Activated CD8-positive, alpha-beta T cell treated with anti-CD3 and anti-CD28 coated beads, Interleukin-2, amount 10 ng/mL, durations not matched to agents 7 days and 5 days (primary cell): ENCODE measurements around the gene KRTAP19-2. TPM values are rescaled to one million over a fixed set of nuclear protein-coding genes. Genes with fewer than 3 reads are reported as not detected.
"Not testable (repeated sequence)": the region's sequence is repeated elsewhere in the genome, so short reads cannot be mapped to it uniquely, and the experiment has no call there.

ENCODE experiments used
- ATAC-seq: fragments of 150-1000 bp; cut with Tn5 transposase; one replicate; pipeline ENCODE4 v1.10.0; 2021; ENCODE audit warnings: moderate library complexity
- CTCF ChIA-PET: fragments of 350-600 bp; sonication (Branson Sonifier 250); formaldehyde crosslinking; loops from one replicate; lab custom pipeline; 2021; ENCODE audit warnings: antibody characterized with exemption; lab: Charles Lee
- POLR2A ChIA-PET: fragments of 350-600 bp; sonication (Branson Sonifier 250); formaldehyde crosslinking; loops from one replicate; lab custom pipeline; 2021; ENCODE audit warnings: antibody characterized with exemption; lab: Charles Lee
- DNase-seq: peaks from one replicate; pipeline ENCODE4 v3.0.0-alpha.2; 2020
- H3K27ac Mint-ChIP-seq: one replicate; pipeline ENCODE4 v1.8.0; 2021; ENCODE audit warnings: mild to moderate bottlenecking, mixed read lengths
- H3K27me3 Mint-ChIP-seq: one replicate; pipeline ENCODE4 v1.8.0; 2021; ENCODE audit warnings: low read depth, mixed read lengths
- H3K36me3 Mint-ChIP-seq: one replicate; pipeline ENCODE4 v1.8.0; 2021; ENCODE audit warnings: low read depth, mixed read lengths
- H3K4me1 Mint-ChIP-seq: one replicate; pipeline ENCODE4 v1.8.0; 2021; ENCODE audit warnings: low read depth, mixed read lengths
- H3K4me3 Mint-ChIP-seq: one replicate; pipeline ENCODE4 v1.8.0; 2021; ENCODE audit warnings: mild to moderate bottlenecking, mixed read lengths
- H3K9me3 Mint-ChIP-seq: one replicate; pipeline ENCODE4 v1.8.0; 2022; ENCODE audit warnings: mixed read lengths; ENCODE audit not compliant: insufficient read depth
- total RNA-seq, 2 experiments: library from RNA; stranded (reverse); gene quantifications; one replicate each; pipeline ENCODE4 v1.2.3, GENCODE V29; 2021

KRTAP19-2 gene
- total RNA-seq, result not detected

GRCh38 chr21:30487336-30487735 is at the start of gene KRTAP19-2:
TSS of gene KRTAP19-2 (minus strand) at chr21:30487436. CDS start at chr21:30487348, 88 bp downstream.
- no peak within 1 kb of the TSS for H3K27ac Mint-ChIP-seq
- H3K9me3 Mint-ChIP-seq, result peaks cover 6% of the 10 kb centered on the region
- ATAC-seq (no peak), DNase-seq (no peak)
- H3K4me1 Mint-ChIP-seq, result no peaks in the 10 kb centered on the region
- H3K27me3 Mint-ChIP-seq, result no peaks in the 10 kb centered on the region
- ChIA-PET POLR2A (no interaction called here), CTCF (no interaction called here)
- H3K36me3 Mint-ChIP-seq, result no peaks in the 10 kb centered on the region
- H3K4me3 Mint-ChIP-seq, result no peak within 1 kb of the TSS

GRCh38 chr21:30518876-30519275 is 31.6 kb upstream of the KRTAP19-2 start:
- Mint-ChIP-seq H3K4me1 (no peaks in the 10 kb centered on the region), H3K36me3 (no peaks in the 10 kb centered on the region), H3K4me3 (no peak overlapping the region), H3K27me3 (no peaks in the 10 kb centered on the region), H3K27ac (no peak overlapping the region), H3K9me3 (no peaks in the 10 kb centered on the region)
- CTCF ChIA-PET, result no interaction called here
- ATAC-seq (no peak), DNase-seq (no peak)
- POLR2A ChIA-PET, result no interaction called here

GRCh38 chr21:30515681-30516080 is 28.4 kb upstream of the KRTAP19-2 start:
- H3K4me1 Mint-ChIP-seq, result no peaks in the 10 kb centered on the region
- no peak overlapping the region for H3K4me3 Mint-ChIP-seq
- ATAC-seq, result no peak
- no peak for DNase-seq
- POLR2A ChIA-PET, result no interaction called here
- H3K9me3 Mint-ChIP-seq, result no peaks in the 10 kb centered on the region
- CTCF ChIA-PET, result no interaction called here
- no peaks in the 10 kb centered on the region for H3K27me3 Mint-ChIP-seq
- H3K36me3 Mint-ChIP-seq, result no peaks in the 10 kb centered on the region
- H3K27ac Mint-ChIP-seq, result no peak overlapping the region

- CTCF ChIA-PET, result interaction anchor here (0.6 to 1.3 kb wide), 2 partner anchors 11 to 356 kb away, joined by 3 read pairs; no protein-coding TSS in a partner anchor
- H3K9me3 Mint-ChIP-seq, ATAC-seq, H3K4me3 Mint-ChIP-seq, DNase-seq, H3K27ac Mint-ChIP-seq, H3K36me3 Mint-ChIP-seq, H3K4me1 Mint-ChIP-seq, H3K27me3 Mint-ChIP-seq, POLR2A ChIA-PET: not testable (repeated sequence)
Measured at GRCh38 chr21:30505621-30506205, 18.5 kb upstream of the KRTAP19-2 start.

- no peak within 1 kb of the TSS for H3K27ac Mint-ChIP-seq
- DNase-seq (no peak), ATAC-seq (no peak)
- no peaks in the 10 kb centered on the region for H3K4me1 Mint-ChIP-seq
- no peaks in the 10 kb centered on the region for H3K27me3 Mint-ChIP-seq
- H3K9me3 Mint-ChIP-seq, result no peaks in the 10 kb centered on the region
- CTCF ChIA-PET, result no interaction called here
- H3K4me3 Mint-ChIP-seq, result no peak within 1 kb of the TSS
- POLR2A ChIA-PET, result no interaction called here
- H3K36me3 Mint-ChIP-seq, result no peaks in the 10 kb centered on the region
Measured at GRCh38 chr21:30502041-30502440, 14.8 kb upstream of the KRTAP19-2 start, which contains the start of gene KRTAP19-5. TSS of gene KRTAP19-5 (minus strand) at chr21:30502141. CDS start at chr21:30502090, 51 bp downstream.

GRCh38 chr21:30497065-30497464 is 9.8 kb upstream of the KRTAP19-2 start, which contains the start of gene KRTAP19-4:
TSS of gene KRTAP19-4 (minus strand) at chr21:30497165. CDS start at chr21:30497110, 55 bp downstream.
- no peaks in the 10 kb centered on the region for H3K36me3 Mint-ChIP-seq
- DNase-seq, result no peak
- H3K4me1 Mint-ChIP-seq, result no peaks in the 10 kb centered on the region
- no peak for ATAC-seq
- no peak within 1 kb of the TSS for H3K4me3 Mint-ChIP-seq
- ChIA-PET POLR2A (no interaction called here), CTCF (no interaction called here)
- H3K9me3 Mint-ChIP-seq, result no peaks in the 10 kb centered on the region
- H3K27me3 Mint-ChIP-seq, result no peaks in the 10 kb centered on the region
- no peak within 1 kb of the TSS for H3K27ac Mint-ChIP-seq

- Mint-ChIP-seq H3K9me3 (no peaks in the 10 kb centered on the region), H3K27me3 (no peaks in the 10 kb centered on the region), H3K4me3 (no peak within 1 kb of the TSS), H3K36me3 (no peaks in the 10 kb centered on the region), H3K4me1 (no peaks in the 10 kb centered on the region), H3K27ac (no peak within 1 kb of the TSS)
- ChIA-PET CTCF (no interaction called here), POLR2A (no interaction called here)
- DNase-seq (no peak), ATAC-seq (no peak)
Measured at GRCh38 chr21:30491963-30492428, 4.8 kb upstream of the KRTAP19-2 start, which contains the start of gene KRTAP19-3. TSS of gene KRTAP19-3 (minus strand) at chr21:30492013. CDS start at chr21:30491957, 56 bp downstream.

- Mint-ChIP-seq H3K36me3 (no peaks in the 10 kb centered on the region), H3K27ac (no peak overlapping the region), H3K4me3 (no peak overlapping the region), H3K9me3 (peaks cover 6% of the 10 kb centered on the region), H3K27me3 (no peaks in the 10 kb centered on the region), H3K4me1 (no peaks in the 10 kb centered on the region)
- CTCF ChIA-PET, result no interaction called here
- DNase-seq, result no peak
- ATAC-seq, result no peak
- POLR2A ChIA-PET, result no interaction called here
Measured at GRCh38 chr21:30486180-30486579, 1.1 kb downstream of the KRTAP19-2 start.

- ATAC-seq (no peak), DNase-seq (no peak)
- CTCF ChIA-PET, result interaction anchor here (0.6 kb wide), 1 partner anchor 762 kb away, joined by 3 read pairs; no protein-coding TSS in a partner anchor
- Mint-ChIP-seq H3K36me3 (no peaks in the 10 kb centered on the region), H3K27ac (no peak overlapping the region), H3K4me3 (no peak overlapping the region), H3K4me1 (no peaks in the 10 kb centered on the region), H3K27me3 (no peaks in the 10 kb centered on the region), H3K9me3 (peaks cover 6% of the 10 kb centered on the region)
- POLR2A ChIA-PET, result no interaction called here
Measured at GRCh38 chr21:30482130-30482529, 5.1 kb downstream of the KRTAP19-2 start.

- no peak within 1 kb of the TSS for H3K4me3 Mint-ChIP-seq
- H3K27me3 Mint-ChIP-seq, result no peaks in the 10 kb centered on the region
- no peaks in the 10 kb centered on the region for H3K4me1 Mint-ChIP-seq
- DNase-seq, result no peak
- POLR2A ChIA-PET, result no interaction called here
- CTCF ChIA-PET, result no interaction called here
- H3K36me3 Mint-ChIP-seq, result no peaks in the 10 kb centered on the region
- H3K9me3 Mint-ChIP-seq, result no peaks in the 10 kb centered on the region
- no peak for ATAC-seq
- no peak within 1 kb of the TSS for H3K27ac Mint-ChIP-seq
Measured at GRCh38 chr21:30480145-30480544, 7.1 kb downstream of the KRTAP19-2 start, which contains the start of gene KRTAP19-1. TSS of gene KRTAP19-1 (minus strand) at chr21:30480367. CDS start at chr21:30480317, 50 bp downstream.

GRCh38 chr21:30479259-30479658 is 8.0 kb downstream of the KRTAP19-2 start:
- ChIA-PET CTCF (no interaction called here), POLR2A (no interaction called here)
- no peaks in the 10 kb centered on the region for H3K36me3 Mint-ChIP-seq
- no peak overlapping the region for H3K27ac Mint-ChIP-seq
- no peaks in the 10 kb centered on the region for H3K9me3 Mint-ChIP-seq
- DNase-seq (no peak), ATAC-seq (no peak)
- H3K4me1 Mint-ChIP-seq, result no peaks in the 10 kb centered on the region
- H3K27me3 Mint-ChIP-seq, result no peaks in the 10 kb centered on the region
- no peak overlapping the region for H3K4me3 Mint-ChIP-seq

GRCh38 chr21:30478004-30478403 is 9.2 kb downstream of the KRTAP19-2 start:
- ChIA-PET POLR2A (no interaction called here), CTCF (no interaction called here)
- Mint-ChIP-seq H3K4me1 (no peaks in the 10 kb centered on the region), H3K27me3 (no peaks in the 10 kb centered on the region), H3K36me3 (no peaks in the 10 kb centered on the region), H3K9me3 (no peaks in the 10 kb centered on the region), H3K4me3 (no peak overlapping the region), H3K27ac (no peak overlapping the region)
- ATAC-seq (no peak), DNase-seq (no peak)
